ENCODE data around the gene C19orf53. TPM values are rescaled to one million over a fixed set of nuclear protein-coding genes. Genes with fewer than 3 reads are reported as not detected.
"Not testable (repeated sequence)": the region's sequence is repeated elsewhere in the genome, so short reads cannot be mapped to it uniquely, and the experiment has no call there.

Gene C19orf53
- 40.6 TPM for total RNA-seq

GRCh38 chr19:13774217-13775191 is at the start of gene C19orf53:
Gene C19orf53, plus strand, starts transcription at chr19:13774456. Its CDS starts 22 bp downstream, at chr19:13774478.
- DNase-seq = peak; percentile 98

DNA sequence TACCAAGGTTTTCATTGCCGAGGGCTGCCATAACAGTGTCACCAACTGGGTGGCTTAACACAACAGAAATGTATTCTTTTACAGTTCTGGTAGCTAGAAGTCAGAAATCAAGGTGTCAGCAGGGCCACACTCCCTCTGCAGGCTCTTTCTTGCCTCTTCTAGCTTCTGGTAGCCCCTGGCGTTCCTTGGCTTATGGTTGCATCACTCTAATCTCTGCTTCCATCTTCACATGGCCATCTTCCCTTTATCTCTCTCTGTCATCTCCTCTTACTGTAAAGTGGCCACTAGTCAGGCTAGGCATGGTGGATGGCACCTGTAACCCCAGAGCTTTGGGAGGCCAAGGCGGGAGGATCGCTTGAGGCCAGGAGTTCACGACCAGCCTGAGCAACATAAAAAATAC is 47.9 kb upstream of the C19orf53 start:
- no peak for DNase-seq

GRCh38 chr19:13727798-13728197 is 46.5 kb upstream of the C19orf53 start:
- DNase-seq = peak; percentile 60

DNA sequence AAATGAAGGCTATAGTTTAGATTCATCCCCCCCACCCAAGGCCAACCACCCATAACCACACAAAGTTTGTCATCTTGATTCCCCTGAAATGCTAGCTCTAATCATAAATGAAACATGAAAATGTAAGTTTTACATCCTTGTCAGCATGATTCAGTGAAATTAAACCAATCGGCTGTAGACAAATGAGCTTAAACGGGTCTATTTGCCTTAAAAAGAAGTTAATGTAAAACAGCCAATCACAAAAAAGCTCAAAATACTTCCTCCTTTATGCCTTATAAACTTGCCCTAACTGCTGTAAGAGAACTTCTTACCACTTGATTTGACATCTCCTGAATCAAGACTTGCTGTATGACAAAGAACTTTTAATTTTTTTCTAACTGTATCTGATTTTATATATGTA is 44.4 kb upstream of the C19orf53 start:
- DNase-seq = no peak

DNA sequence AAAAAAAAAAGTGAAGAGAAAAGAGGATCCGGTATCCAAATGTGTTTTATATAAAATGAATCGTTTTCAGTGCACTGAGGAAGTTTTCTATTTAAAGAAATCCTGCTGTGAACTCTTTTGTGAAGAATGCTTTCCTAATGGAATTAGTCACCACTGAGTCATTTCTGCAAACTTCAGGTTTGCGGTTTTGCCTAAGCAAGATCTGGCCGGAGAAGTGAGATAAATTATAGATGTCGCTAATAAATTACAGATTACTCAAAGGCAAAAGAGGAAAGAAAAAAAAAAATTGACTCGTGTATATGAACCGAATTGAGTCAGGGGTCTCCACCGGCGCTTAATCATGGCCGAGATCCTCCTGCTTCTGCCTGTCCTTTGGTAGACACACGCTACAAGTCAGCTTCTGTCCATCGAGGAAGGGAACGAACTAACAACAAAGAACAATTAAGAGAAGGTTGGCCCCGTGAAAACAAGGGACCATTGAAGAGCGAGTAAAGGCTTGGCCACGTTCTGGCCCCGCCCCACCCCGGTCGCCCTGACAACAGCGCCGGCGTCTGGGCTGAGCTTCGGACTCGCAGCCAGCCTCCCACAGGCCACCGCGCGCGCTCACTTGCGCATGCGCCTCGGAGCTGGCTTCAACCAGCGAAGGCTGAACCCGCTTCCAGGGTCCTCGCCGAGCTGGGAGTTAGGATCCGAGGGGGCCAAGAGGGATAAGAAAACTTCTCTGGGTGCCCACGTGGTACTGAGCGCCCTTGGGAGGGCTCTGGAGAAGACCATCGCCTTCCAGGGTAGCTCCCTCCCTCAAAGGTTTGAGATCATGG is 42.9 kb upstream of the C19orf53 start:
- peak; percentile 90 for DNase-seq

GRCh38 chr19:13732337-13732736 is 41.9 kb upstream of the C19orf53 start:
- no peak for DNase-seq

DNA sequence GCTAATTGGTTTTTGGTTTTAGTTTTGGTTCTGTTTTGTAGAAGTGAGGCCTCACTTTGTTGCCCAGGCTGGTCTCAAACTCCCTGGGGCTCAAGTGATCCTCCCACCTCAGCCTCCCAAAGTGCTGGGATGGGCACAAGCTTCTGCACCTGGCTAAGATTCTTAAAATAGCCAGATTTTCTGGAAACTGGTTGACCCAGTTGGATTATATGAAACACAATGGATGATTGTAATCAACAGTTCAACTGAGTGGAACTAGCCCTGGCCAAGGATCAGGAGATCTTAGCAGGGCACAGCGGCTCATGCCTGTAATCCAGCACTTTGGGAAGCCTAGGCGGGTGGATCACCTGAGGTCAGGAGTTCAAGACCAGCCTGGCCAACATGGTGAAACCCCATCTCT is 39.5 kb upstream of the C19orf53 start:
- no peak for DNase-seq

DNA sequence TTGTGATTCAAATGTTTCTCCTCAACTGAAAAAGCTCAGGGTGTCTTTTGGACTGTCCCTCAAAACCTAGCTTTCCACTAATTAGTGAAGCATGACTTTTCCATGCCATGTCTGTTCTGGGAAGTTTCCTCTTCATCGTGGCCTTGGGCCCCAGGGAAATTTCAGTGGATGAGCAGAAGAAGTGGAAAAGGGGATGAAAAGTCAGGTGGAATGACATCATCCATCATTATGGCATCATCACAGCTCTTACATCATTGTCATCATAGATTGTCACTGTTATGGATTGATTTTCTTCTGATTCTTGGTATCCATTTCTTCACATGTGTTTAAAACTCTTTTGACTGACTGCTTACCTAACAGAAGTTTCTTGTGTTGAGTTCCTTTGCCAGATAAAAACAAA is 36.2 kb upstream of the C19orf53 start:
- DNase-seq = no peak

GRCh38 chr19:13741893-13742292 is 32.4 kb upstream of the C19orf53 start:
- no peak for DNase-seq

GRCh38 chr19:13742756-13743155 is 31.5 kb upstream of the C19orf53 start:
- DNase-seq = no peak

GRCh38 chr19:13744174-13744573 is 30.1 kb upstream of the C19orf53 start:
- no peak for DNase-seq

- no peak for DNase-seq
Observed at GRCh38 chr19:13747098-13747453, 27.2 kb upstream of the C19orf53 start.

DNA sequence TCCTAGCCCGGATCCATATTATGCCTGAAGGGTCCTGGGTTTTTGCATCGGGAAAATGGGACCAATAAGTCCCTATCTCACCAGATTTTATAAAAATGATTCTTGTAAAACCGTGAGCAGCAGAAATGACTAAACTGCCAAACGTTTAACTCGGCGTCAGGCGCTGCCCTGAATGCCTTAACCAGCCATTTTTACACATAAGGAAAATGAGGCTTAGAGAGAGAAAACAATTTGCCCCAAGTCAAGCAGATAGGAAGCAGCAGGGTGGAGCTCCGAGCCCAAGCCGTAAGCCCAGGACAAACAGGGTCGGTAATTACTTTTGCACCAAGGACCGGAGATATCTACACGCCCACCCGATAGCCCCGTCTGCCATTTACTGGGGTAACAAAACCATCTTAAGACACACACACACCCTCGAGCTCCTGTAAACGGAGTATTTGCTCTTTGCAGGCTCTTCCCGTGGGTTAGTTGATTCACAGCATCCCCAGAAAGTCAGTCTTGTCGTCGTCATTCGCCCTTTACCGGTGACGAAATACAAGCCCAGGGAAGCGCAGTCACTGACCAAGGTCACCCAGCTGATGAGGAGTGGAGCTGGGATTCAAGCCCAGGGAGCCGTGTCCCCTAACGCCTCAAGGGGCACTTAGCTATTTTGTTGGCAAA is 26.0 kb upstream of the C19orf53 start:
- DNase-seq = no peak

- DNase-seq = no peak
Observed at GRCh38 chr19:13751436-13751835, 22.8 kb upstream of the C19orf53 start.

- not testable (repeated sequence) for DNase-seq
Observed at GRCh38 chr19:13753622-13754021, 20.6 kb upstream of the C19orf53 start.

DNA sequence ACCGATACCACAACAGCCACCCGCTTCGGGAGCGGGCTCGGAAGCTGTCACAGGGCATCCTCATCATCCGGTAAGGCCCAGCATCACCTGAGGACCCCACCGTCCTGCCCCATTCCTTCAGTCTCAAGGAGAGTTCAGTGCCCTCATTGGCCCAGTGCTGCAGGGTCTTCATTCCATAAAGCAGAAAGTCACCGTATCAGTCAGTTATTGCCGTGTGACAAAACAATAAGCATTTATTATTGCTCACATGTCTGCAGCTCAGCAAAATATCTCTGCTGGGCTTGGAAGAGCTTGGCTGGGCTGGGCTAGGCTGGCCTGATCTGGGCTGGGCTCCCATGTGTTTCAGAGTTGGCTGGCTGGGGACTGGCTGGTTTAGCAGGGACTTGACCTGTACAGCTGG is 18.0 kb upstream of the C19orf53 start:
- DNase-seq = no peak

DNA sequence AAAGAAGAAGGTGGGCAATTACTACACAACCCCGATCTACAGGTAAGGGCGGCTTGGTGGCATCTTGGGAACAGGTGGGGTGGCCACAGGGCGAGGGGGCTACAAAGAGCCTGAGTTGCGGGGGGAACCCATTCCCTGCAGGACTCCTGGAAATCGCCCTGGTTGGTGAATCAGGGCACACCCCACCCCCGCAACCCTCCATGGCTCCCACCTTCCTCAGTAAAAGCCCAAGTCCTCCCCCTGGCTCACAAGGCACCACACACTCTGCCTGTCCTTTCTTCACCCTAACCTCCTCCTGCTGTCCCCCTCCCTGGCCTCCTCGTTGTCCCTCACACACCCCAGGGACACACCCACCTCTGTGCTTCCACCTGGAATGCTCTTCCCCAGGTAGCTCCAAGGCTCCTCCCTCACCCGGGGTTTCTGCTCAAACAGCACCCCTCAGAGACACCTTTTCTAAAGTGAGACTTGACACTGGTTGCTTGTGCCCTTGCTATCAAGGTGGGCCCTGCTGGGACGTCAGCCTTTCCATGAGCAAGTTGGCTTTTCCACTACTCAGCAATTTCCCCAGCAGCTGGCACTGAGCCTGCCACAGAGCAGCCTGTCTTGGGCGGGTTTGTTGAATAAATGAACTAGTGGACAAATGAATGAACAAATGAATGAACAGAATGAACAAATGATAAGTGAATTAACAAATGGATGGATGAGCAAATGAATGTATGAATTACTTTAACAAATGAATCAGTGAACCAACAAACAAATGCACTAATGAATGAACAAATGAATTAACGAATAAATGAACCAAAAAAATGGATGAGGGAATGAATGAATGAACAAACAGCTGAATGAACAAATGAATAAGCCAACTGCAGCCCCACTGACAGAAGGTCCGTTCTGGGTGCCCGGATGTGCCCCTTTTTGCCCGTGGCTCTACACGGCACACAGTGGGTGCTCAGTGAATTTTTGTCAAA is 16.2 kb upstream of the C19orf53 start:
- no peak for DNase-seq

DNA sequence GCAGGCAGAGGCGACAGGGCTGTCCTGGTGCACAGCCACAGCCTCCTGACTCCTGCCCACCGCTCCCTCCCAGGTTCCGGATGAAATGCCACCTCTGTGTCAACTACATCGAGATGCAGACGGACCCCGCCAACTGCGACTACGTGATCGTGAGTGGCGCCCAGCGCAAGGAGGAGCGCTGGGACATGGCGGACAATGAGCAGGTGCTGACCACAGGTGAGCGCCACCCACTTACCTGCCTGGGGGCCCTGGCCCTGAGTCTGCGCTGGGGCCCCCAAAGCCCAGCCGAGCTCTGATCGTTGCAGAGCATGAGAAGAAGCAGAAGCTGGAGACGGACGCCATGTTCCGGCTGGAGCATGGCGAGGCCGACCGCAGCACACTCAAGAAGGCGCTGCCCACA is 15.5 kb upstream of the C19orf53 start:
- no peak for DNase-seq

- no peak for DNase-seq
Observed at GRCh38 chr19:13761423-13761822, 12.8 kb upstream of the C19orf53 start.

DNA sequence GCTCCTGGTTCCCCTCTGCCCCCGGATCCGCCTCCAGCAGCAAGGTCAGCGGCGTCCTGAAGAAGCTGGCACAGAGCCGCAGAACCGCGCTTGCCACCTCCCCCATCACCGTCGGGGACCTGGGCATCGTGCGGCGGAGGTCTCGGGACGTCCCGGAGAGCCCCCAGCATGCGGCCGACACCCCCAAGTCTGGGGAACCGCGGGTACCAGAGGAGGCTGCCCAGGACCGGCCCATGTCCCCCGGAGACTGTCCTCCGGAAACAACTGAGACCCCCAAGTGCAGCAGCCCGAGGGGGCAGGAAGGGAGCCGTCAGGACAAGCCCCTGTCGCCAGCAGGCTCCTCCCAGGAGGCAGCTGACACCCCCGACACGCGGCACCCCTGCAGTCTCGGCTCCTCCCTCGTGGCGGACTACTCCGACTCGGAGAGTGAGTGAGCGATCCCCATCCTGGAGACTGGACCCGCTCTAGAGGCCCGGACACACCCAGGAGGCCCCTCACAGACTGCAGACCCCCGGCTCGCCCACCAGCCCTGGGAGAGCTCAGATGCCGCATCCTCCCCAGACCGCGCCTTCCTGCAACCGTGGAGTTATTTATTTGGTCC is 11.5 kb upstream of the C19orf53 start:
- DNase-seq = no peak

- DNase-seq = no peak
Observed at GRCh38 chr19:13763265-13763664, 11.0 kb upstream of the C19orf53 start.

Measured in skin of body (tissue), 2 donors.